CD4-positive, CD25-positive, alpha-beta regulatory T cell (primary cell): ENCODE measurements around the gene FAM72C. TPM values are rescaled to one million over a fixed set of nuclear protein-coding genes. Genes with fewer than 3 reads are reported as not detected.
A peak's percentile ranks its signal among the peaks of the same experiment; 100 is the strongest.
"Not testable (repeated sequence)": the region's sequence is repeated elsewhere in the genome, so short reads cannot be mapped to it uniquely, and the experiment has no call there.

Source experiments
- ATAC-seq, 2 donors: fragments of 150-1000 bp; cut with Tn5 transposase; one replicate each; pipeline ENCODE4 v1.10.0; 2021; ENCODE audit warnings: low read depth in 2 of 2, moderate number of reproducible peaks in 2 of 2, moderate library complexity in 1 of 2
- DNase-seq, 3 donors: peaks; one replicate each; pipeline versions ENCODE4 v3.0.0 to v3.0.0-alpha.2; 2012 to 2022; ENCODE audit warnings: mixed read lengths in 1 of 3
- H3K27ac ChIP-seq: one replicate; pipeline ENCODE4 v1.7.0; 2013; ENCODE audit warnings: mild to moderate bottlenecking, low read length; ENCODE audit not compliant: insufficient read depth, poor library complexity, severe bottlenecking
- H3K27me3 ChIP-seq: one replicate; pipeline ENCODE4 v1.7.0; 2013; ENCODE audit warnings: low read length; ENCODE audit not compliant: control insufficient read depth, insufficient read depth
- H3K36me3 ChIP-seq: one replicate; pipeline ENCODE4 v1.7.0; 2013; ENCODE audit warnings: mild to moderate bottlenecking, low read length, moderate library complexity; ENCODE audit not compliant: control insufficient read depth, insufficient read depth
- H3K4me1 ChIP-seq: 2 replicates; pipeline ENCODE4 v1.7.0; 2013; ENCODE audit warnings: mild to moderate bottlenecking, low read length; ENCODE audit not compliant: insufficient read depth, control insufficient read depth, poor library complexity, severe bottlenecking
- H3K4me3 ChIP-seq: one replicate; pipeline ENCODE4 v1.7.0; 2013; ENCODE audit warnings: low read depth, mild to moderate bottlenecking, low read length, moderate library complexity
- H3K9me3 ChIP-seq, 2 experiments: 1 replicate in 1 of 2; 2 replicates in 1 of 2; pipeline ENCODE4 v1.7.0; 2013; ENCODE audit warnings: low read length in 2 of 2, mild to moderate bottlenecking in 1 of 2, moderate library complexity in 1 of 2; ENCODE audit not compliant: control insufficient read depth in 2 of 2
- H3K27ac Mint-ChIP-seq, 3 donors: one replicate each; pipeline ENCODE4 v1.8.0; 2020 to 2022; ENCODE audit warnings: mild to moderate bottlenecking in 3 of 3, mixed read lengths in 3 of 3, moderate library complexity in 2 of 3
- H3K27me3 Mint-ChIP-seq: one replicate; pipeline ENCODE4 v1.8.0; 2022; ENCODE audit warnings: mild to moderate bottlenecking, mixed read lengths
- H3K36me3 Mint-ChIP-seq: one replicate; pipeline ENCODE4 v1.8.0; 2020; ENCODE audit warnings: mixed read lengths
- H3K4me1 Mint-ChIP-seq, 4 donors: one replicate each; pipeline ENCODE4 v1.8.0; 2020 to 2022; ENCODE audit warnings: mixed read lengths in 4 of 4, mild to moderate bottlenecking in 1 of 4
- H3K4me3 Mint-ChIP-seq, 4 donors: one replicate each; pipeline ENCODE4 v1.8.0; 2020 to 2022; ENCODE audit warnings: mild to moderate bottlenecking in 4 of 4, mixed read lengths in 4 of 4, moderate library complexity in 3 of 4
- H3K9me3 Mint-ChIP-seq, 7 donors: one replicate each; pipeline ENCODE4 v1.8.0; 2020 to 2022; ENCODE audit warnings: mixed read lengths in 7 of 7, mild to moderate bottlenecking in 3 of 7, moderate library complexity in 2 of 7
- polyA plus RNA-seq, 4 donors: library from polyadenylated mRNA; unstranded; fragments of 300-500 nt; fragmentation: Illumina TruSeq; gene quantifications; one replicate each; pipeline ENCODE4 v1.2.3, GENCODE V29; 2021
- total RNA-seq: library from RNA; stranded (reverse); gene quantifications from one replicate; pipeline ENCODE4 v1.2.3, GENCODE V29; 2022

FAM72C gene
- total RNA-seq (not detected), polyA plus RNA-seq (under 1 TPM; 0.10 to 0.24 (median 0.19) TPM)

DNA sequence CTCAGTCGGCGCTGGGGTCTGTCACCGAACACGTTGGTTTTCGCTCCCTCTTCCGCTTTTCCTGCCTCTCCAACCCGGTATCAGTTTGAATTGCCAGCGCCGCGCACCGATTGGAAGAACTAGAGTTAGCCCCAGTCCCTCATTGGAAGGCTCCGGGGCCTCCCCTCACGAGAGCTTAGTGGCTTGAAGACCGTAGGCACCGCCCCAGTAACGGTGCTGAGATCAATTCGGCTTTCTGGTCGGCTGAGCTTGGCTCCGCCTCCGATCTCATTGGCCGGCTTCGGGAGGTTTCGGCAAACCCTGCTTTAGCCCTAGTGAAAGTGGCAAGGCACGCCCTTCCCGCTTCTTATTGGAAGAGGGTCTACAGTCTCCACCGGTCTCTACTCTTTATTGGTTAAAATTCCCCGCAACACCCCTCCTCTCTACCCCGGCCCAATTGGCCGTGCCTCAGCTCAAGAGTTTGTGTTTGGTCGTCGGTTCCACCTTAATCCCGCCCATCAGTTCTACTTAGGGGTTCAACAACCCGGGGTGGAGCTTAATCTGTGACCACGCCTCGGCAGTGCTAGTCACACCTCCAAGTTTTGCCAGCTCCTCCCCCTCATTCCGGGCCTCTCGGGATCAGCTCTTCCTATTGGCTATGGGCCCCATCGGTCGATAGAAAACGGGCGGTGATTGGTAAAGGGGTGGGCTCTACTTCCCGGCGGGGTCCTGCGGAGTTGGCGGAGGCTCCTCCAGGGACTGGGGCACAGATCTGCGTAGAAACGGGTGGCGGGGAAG, at the start of gene FAM72C:
Gene FAM72C, minus strand, starts transcription at position 63 of the 777 bp plus-strand sequence. CDS start 845 bp downstream, outside the sequence.
- H3K27ac Mint-ChIP-seq, H3K36me3 Mint-ChIP-seq, H3K4me1 Mint-ChIP-seq, H3K9me3 Mint-ChIP-seq, H3K9me3 ChIP-seq, H3K4me3 Mint-ChIP-seq, H3K36me3 ChIP-seq, H3K4me3 ChIP-seq, H3K27me3 ChIP-seq, H3K27me3 Mint-ChIP-seq, H3K4me1 ChIP-seq, DNase-seq, H3K27ac ChIP-seq: not testable (repeated sequence)
- ATAC-seq = peak; percentile 87

DNA sequence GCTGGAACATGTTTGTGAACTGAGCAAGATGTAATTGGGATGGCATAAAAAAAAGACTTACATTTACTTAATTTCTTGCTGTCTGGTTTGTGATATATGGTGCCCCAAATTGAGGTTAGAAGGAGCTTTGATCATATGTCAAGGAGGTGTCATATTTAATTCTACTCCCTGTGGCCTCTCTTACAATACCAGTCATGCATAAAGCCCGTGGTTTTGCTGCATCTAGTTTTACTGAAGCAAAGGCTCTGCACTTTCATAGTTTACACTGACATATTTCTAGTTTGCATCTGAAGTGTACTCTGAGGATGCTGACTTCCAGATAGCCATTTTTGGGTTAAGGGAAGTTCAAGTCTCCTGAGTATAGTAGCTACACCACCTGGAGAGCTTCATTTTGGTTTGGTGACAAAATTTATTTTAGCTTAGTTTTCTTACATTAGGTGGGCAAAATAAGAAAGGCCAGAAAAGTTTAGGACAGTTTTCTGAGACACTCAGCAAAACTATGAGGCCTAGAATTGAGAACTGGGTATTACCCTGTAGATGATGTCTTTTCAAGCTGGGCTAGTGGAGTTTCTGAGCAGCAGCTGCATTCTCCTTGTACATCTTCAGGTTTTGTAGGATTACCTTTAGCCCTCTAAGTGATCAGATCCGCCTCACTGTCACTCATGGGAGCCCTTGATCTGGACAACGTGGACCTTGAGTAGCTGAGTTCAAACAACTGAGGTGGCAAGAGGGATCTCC, 48.4 kb upstream of the FAM72C start:
- H3K9me3 Mint-ChIP-seq, ATAC-seq, H3K4me3 ChIP-seq, H3K36me3 Mint-ChIP-seq, H3K9me3 ChIP-seq, H3K27me3 ChIP-seq, H3K4me1 ChIP-seq, H3K36me3 ChIP-seq, H3K27ac ChIP-seq, DNase-seq, H3K4me1 Mint-ChIP-seq, H3K4me3 Mint-ChIP-seq, H3K27ac Mint-ChIP-seq, H3K27me3 Mint-ChIP-seq: not testable (repeated sequence)

DNA sequence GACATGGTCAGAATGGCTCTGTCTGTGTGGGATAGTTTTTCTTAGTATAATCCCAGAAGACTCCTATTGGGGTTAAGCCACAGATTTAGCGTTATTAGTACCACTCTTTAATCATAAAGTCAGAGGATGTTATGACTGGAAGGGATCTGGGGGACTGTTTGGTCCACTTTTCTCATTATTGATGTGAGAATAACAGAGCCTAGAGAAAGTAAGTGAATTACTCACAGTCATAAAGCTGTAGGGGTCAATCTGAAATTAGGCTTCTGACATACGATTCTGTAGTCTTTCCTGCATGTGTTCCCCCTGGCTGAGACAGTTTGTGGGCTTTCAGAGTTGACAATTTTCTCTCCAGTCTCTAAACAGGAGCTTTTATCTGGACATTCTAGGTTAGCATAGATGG, 47.3 kb upstream of the FAM72C start:
- H3K36me3 Mint-ChIP-seq, H3K27me3 ChIP-seq, H3K9me3 Mint-ChIP-seq, H3K4me3 Mint-ChIP-seq, DNase-seq, ATAC-seq, H3K4me3 ChIP-seq, H3K27ac ChIP-seq, H3K27ac Mint-ChIP-seq, H3K9me3 ChIP-seq, H3K27me3 Mint-ChIP-seq, H3K4me1 Mint-ChIP-seq, H3K4me1 ChIP-seq, H3K36me3 ChIP-seq: not testable (repeated sequence)

DNA sequence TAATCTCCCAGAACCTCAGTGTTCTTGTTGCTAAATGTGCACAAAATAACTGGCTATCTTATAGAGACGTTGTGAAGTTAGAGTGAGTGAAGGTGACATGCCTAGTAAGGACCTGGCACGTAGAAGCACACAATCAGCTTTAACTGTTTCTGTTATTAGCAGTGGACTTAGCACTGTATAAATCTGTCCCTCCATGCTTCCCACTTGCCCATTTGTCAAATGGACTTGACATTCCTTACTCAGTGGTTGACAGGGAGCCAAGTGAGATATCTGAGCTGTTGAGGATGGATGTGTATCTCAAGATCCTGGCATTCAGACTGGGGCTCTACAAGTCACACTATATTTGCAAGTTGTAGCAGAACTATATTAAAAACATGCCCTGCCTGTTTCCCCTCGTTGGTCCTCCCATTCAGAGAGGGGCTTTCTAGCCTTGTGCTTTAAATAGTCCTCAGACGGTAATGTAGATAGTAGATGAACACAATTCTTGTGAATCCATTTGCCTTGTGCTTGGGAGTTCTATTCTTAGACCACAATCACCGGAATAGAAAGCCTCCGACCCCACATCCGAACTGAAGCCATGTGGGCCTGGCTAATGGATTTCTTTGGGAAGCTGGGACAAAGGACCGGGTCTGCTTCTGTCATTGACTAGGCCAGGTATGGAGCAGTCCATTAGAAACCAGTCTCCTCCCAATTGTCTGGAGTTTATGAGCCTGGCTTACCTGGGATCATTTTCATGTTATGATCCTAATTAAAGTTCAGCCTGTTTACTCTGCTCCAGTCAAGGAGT, 43.6 kb upstream of the FAM72C start:
- not testable (repeated sequence) for H3K36me3 ChIP-seq, H3K4me1 ChIP-seq, H3K27ac ChIP-seq, H3K4me1 Mint-ChIP-seq, H3K9me3 Mint-ChIP-seq, H3K4me3 ChIP-seq, H3K4me3 Mint-ChIP-seq, H3K27me3 ChIP-seq, H3K36me3 Mint-ChIP-seq, H3K27me3 Mint-ChIP-seq, ATAC-seq, H3K9me3 ChIP-seq, DNase-seq, H3K27ac Mint-ChIP-seq

DNA sequence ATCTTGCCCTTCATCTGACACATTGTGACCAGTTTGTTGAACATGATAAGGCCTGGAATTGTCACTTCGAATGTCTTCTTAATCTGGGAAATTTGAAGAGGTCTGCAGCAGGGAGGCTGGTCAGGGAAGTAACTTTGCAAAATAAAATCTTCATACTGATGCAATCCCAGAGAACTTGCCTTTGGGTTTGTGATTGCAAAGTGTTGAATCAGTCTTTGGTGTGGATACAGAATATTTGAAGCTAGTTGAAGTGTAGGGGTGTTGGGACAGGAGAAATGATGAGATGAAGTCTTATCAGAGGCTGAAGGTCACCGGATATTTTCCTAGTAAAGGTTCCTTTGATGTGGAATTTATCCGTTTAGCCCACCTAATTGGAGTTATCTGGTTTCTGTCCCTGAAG, 42.7 kb upstream of the FAM72C start:
- H3K27me3 ChIP-seq, H3K9me3 Mint-ChIP-seq, H3K27ac ChIP-seq, H3K4me1 ChIP-seq, H3K27me3 Mint-ChIP-seq, H3K36me3 ChIP-seq, DNase-seq, H3K4me3 ChIP-seq, H3K4me1 Mint-ChIP-seq, ATAC-seq, H3K36me3 Mint-ChIP-seq, H3K27ac Mint-ChIP-seq, H3K9me3 ChIP-seq, H3K4me3 Mint-ChIP-seq: not testable (repeated sequence)

DNA sequence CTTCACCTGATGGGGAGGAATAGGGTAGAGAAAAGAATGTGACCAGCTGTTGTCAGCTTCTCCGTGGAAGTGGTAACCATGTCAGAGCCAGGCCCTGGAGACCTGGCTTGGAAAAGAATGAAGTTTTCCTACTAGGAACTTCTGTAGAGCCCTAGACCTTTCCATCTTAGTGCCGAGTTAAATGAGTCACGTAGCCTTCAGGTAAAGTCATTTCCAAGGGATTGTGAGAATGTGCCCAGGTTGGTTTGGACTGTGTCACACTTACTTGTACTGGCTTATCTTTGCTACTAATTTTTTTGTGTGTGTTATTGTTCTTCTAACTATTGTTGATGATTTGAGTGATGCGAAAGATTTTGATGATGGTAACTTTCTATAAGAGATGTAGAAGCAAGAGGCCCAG, 42.3 kb upstream of the FAM72C start:
- H3K27me3 Mint-ChIP-seq, H3K9me3 ChIP-seq, H3K4me3 ChIP-seq, H3K27me3 ChIP-seq, H3K9me3 Mint-ChIP-seq, DNase-seq, H3K4me1 Mint-ChIP-seq, H3K27ac ChIP-seq, H3K36me3 ChIP-seq, H3K4me3 Mint-ChIP-seq, H3K4me1 ChIP-seq, H3K27ac Mint-ChIP-seq, H3K36me3 Mint-ChIP-seq, ATAC-seq: not testable (repeated sequence)

DNA sequence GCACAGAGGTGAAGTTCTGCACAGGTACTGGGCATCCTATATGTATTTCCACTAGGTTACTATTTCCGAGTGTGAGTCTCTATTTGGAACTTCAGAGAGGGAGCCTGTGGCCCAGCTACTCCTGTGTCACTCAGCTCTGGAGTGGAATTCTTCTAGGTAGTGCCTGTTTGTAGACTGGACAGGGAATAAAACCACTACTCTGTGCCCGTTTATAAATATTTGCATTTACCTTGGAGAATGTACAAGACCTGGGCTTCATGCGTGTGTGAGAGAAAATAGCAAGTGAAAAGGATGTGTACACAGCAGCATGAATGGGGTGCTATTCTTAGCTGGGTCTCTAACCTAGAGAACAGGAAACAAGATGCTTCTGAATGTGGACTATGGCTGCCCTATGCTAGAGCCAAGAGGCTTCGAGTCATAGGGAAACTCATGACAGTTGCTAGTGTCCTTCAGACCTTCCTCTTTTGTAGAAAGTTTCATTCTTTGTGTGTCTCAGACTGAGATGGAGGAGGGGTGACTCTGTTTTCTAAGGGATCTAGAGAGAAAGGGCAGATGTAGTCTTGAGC, 40.5 kb upstream of the FAM72C start:
- not testable (repeated sequence) for H3K27ac ChIP-seq, H3K9me3 ChIP-seq, H3K27ac Mint-ChIP-seq, H3K4me1 ChIP-seq, H3K36me3 Mint-ChIP-seq, H3K27me3 Mint-ChIP-seq, H3K4me3 Mint-ChIP-seq, H3K36me3 ChIP-seq, DNase-seq, H3K27me3 ChIP-seq, H3K4me3 ChIP-seq, H3K4me1 Mint-ChIP-seq, H3K9me3 Mint-ChIP-seq
- peak; percentile 69 to 72 for ATAC-seq
